Glomerular visceral epithelial cell (primary cell): ENCODE measurements around the gene SIGLEC11.

Source experiments
- DNase-seq: peaks from one replicate; pipeline ENCODE4 v3.0.0-alpha.2; 2016; ENCODE audit errors: extremely low spot score

Gene SIGLEC11

DNA sequence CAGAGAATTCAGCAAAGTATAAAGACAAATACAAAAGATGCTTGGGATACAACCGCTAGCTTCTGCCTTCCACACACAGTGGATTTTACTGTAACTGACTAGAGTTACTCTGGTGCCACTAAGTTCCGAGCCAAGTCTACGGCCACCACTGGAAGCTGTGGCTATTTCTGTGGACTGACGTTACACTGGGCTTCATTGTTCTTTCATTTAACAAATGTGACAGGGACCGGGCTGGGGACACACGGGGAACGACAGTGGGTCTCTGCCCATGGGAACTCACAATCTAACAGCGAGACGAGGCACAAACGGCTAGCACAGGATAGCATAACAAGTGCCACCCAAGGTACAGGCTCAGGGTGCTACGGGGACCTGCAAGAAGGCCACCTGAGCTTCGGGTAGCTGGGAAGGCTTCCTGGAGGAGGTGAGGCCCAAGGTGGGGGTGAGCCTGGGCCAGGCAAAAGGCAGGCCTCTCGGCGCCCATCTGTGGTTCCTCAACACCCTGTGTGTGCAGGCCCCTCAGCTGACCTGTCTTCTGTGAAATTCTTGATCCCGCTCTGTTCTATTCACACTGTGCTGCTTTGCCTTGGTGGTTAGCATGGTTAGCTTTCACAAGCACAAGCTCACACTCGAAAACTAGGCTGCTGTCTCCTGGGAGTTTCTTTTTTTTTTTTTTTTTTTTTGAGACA is 54.0 kb downstream of the SIGLEC11 start:
- DNase-seq = no peak

DNA sequence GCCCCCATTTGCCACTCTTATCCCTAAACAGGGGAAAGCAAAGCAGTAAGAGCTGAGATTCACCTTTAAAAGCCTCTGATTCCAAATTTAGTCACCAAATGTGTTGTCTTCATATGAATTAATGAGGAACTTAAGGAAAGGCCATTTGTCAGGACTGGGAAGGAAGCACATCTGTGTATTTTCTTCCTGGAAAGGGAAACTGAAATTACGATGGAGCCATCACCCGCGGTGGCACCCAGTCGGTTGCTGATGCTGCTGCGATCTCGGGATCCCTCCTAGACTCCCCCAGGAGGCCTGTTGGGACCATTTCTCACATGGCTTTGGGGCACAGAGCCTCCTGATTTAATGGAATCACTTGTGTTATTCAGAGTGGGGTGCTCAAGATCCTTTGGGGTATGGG is 56.8 kb downstream of the SIGLEC11 start:
- DNase-seq = no peak
